Astrocyte of the spinal cord (primary cell): ENCODE results near the gene DCTN2.
"Not testable (repeated sequence)": the region's sequence is repeated elsewhere in the genome, so short reads cannot be mapped to it uniquely, and the experiment has no call there.

Source experiments
- DNase-seq: peaks from one replicate; pipeline ENCODE4 v3.0.0; 2011; ENCODE audit warnings: low read depth, low spot score
- H3K4me3 ChIP-seq: 2 replicates; pipeline ENCODE4 v1.5.1; 2011; ENCODE audit warnings: low read depth, mild to moderate bottlenecking, low read length, moderate library complexity
- in situ Hi-C: cut with HindIII; loops from 2 replicates; pipeline ENCODE4 v1.10.0; 2017; ENCODE audit warnings: low sequenced_read_pairs
- TF ChIP-seq, protein P1 (sequence below): IDR thresholded peaks from 2 replicates; pipeline ENCODE4 v1.5.1; 2012; ENCODE audit warnings: low read depth, mild to moderate bottlenecking, low read length, inconsistent platforms

Gene DCTN2

DNA sequence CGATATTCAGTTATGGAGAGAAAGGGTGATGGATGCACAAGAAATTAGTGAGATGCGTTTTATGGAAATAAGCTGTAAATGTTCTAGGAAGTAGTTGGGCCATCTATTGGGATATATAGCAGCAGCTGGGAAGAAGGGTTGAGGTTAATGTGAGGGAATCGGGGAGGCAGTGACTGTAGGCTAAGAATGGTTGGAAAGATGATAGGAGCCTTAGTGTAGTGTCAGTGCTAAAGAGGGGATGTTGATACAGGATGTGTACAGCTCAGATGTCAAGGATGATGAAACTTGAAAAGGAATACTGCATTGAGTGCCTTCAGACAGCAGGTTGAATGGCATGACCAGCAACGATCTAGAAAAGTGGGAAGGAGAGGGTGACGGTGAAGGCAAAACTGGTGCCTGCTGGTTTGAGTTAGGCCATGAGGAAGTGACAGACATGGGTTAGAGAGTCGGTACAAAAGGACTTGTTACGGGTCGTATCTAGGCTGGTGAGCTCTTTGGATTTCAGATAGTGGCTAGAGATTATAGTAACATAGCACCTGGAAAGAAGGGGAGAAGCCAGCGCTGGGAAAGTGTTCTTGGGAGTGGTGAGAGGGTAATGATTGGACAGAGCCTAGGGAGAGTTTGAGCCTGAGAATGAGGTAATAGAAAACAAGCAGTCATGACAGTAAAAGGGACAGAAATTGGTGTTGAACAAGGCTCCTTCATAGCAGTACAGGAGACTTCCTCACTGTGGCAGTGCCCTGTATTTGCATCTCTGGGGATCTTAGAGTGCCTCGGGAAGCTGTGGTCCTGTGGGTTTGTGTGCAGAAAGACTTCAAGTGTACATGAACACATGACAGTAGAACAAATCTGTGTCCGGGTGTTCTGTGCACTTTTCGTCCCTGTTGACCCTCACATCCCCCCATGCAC lies 49.5 kb downstream of the DCTN2 start:
- no peak for DNase-seq
- TF ChIP-seq, protein P1, sequence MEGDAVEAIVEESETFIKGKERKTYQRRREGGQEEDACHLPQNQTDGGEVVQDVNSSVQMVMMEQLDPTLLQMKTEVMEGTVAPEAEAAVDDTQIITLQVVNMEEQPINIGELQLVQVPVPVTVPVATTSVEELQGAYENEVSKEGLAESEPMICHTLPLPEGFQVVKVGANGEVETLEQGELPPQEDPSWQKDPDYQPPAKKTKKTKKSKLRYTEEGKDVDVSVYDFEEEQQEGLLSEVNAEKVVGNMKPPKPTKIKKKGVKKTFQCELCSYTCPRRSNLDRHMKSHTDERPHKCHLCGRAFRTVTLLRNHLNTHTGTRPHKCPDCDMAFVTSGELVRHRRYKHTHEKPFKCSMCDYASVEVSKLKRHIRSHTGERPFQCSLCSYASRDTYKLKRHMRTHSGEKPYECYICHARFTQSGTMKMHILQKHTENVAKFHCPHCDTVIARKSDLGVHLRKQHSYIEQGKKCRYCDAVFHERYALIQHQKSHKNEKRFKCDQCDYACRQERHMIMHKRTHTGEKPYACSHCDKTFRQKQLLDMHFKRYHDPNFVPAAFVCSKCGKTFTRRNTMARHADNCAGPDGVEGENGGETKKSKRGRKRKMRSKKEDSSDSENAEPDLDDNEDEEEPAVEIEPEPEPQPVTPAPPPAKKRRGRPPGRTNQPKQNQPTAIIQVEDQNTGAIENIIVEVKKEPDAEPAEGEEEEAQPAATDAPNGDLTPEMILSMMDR = no peak
- in situ Hi-C loops = no loop called here
- H3K4me3 ChIP-seq = no peak overlapping the region

DNA sequence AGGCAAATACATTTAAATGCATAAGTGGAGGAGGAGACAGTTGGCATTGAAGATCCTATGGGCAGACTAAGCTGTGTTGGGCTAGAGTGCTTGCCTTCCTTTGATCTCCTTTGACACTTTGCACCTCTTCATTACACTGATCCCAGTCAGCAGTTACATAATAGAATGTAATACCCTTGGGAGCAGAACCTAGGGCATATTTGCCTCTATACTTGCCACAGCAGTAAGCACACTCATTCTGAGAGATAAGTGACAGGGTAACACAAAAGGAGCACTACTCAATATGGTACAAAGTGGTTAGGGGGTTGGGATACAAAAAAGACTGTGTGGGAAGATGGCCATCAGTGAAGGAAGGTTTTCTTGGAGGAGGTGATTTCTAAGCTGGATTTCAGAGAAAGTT lies 50.2 kb downstream of the DCTN2 start:
- TF ChIP-seq, protein P1 = no peak
- no peak for DNase-seq
- in situ Hi-C loops = no loop called here
- H3K4me3 ChIP-seq = no peak overlapping the region

DNA sequence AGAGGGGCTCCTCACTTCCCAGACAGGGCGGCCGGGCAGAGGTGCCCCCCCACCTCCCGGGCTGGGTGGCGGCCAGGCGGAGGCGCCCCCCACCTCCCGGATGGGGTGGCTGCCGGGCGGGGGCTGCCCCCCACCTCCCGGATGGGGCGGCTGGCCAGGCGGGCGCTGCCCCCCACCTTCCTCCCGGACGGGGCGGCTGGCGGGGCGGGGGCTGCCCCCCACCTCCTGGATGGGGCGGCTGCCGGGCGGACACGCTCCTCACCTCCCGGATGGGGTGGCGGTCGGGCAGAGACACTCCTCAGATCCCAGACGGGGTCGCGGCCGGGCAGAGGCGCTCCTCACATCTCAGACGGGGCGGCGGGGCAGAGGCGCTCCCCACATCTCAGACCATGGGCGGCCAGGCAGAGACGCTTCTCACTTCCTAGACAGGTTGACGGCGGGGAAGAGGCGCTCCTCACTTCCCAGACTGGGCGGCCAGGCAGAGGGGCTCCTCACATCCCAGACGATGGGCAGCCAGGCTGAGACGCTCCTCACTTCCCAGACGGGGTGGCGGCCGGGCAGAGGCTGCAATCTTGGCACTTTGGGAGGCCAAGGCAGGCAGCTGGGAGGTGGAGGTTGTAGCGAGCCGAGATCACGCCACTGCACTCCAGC lies 51.8 kb downstream of the DCTN2 start:
- in situ Hi-C loops, H3K4me3 ChIP-seq, DNase-seq: not testable (repeated sequence)

DNA sequence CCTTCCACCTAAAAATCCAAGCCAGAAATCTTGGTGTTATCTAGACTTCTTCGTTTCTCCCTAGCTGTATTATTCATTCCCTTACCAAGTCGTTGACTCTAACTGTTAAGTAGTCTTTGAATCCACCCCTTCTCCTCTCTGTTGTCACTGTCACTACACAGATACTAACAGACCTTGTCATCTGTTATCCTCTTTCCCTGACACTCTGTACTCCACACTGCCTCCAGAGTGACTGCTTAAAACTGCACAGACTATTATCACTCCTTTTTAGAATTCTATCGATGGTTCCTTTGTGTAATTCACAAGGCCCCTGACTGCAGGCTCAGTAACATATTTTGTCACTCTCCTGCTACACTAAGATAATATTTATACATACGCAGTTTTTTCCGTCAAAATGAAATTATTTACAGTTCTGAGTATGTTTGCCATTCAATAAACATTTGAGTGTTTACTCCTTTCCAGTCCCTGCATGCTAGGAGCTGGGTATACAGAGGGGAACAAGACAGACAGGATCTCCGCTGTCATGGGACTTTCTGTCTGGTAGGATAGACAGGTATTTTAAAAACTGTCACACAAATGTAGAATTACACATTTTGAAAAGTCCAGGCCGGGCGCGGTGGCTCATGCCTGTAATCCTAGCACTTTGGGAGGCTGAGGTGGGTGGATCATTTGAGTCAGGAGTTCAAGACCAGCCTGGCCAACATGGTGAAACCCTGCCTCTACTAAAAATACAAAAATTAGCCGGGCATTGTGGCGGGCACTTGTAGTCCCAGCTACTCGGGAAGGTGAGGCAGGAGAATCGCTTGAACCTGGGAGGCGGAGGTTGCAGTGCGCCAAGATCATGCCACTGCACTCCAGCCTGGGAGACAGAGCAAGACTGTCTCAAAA lies 55.4 kb downstream of the DCTN2 start:
- no peak overlapping the region for H3K4me3 ChIP-seq
- TF ChIP-seq, protein P1 = peak; percentile 9
- no peak for DNase-seq
- in situ Hi-C loops = no loop called here

DNA sequence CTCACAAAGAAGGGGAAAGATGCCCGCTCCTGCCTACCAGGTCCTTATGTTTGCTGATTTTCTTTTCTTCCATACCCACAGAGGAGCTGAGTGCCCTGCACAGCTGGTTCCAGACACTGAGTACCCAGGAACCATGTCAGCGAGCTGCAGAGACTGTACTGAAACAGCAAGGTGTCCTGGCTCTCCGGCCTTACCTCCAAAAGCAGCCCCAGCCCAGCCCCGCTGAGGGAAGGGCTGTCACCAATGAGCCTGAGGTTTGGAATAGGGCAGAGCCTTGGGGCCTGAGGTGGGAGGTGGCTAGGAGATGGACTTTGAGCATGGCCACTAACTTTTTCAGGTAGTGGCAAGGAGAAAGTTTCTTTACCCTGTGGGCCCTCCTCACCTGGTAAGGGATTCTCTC lies 56.9 kb downstream of the DCTN2 start:
- in situ Hi-C loops = no loop called here
- TF ChIP-seq, protein P1 = no peak
- no peak for DNase-seq
- no peak overlapping the region for H3K4me3 ChIP-seq

DNA sequence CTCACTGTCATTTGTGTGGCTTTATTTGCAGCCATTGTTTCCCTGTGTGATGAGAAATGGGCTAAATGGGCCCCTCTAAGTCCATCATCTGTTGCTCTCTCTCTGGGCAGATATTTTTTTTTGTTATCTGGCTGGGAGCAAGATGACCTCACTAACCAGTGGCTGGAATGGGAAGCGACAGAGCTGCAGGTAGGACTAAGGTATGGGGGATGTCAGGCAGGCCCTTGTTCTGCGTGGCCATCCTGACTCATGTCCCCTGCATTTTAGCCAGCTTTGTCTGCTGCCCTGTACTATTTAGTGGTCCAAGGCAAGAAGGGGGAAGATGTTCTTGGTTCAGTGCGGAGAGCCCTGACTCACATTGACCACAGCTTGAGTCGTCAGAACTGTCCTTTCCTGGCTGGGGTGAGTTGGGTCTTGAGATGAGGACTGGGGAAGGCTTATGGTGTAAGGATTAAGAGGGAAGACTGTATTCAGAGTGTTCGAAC lies 57.8 kb downstream of the DCTN2 start:
- DNase-seq = no peak
- peak overlapping the region; percentile 100 for H3K4me3 ChIP-seq
- in situ Hi-C loops = no loop called here
- TF ChIP-seq, protein P1 = no peak
